Measurements from ENCODE around the gene POLR2E.

The POLR2E gene

DNA sequence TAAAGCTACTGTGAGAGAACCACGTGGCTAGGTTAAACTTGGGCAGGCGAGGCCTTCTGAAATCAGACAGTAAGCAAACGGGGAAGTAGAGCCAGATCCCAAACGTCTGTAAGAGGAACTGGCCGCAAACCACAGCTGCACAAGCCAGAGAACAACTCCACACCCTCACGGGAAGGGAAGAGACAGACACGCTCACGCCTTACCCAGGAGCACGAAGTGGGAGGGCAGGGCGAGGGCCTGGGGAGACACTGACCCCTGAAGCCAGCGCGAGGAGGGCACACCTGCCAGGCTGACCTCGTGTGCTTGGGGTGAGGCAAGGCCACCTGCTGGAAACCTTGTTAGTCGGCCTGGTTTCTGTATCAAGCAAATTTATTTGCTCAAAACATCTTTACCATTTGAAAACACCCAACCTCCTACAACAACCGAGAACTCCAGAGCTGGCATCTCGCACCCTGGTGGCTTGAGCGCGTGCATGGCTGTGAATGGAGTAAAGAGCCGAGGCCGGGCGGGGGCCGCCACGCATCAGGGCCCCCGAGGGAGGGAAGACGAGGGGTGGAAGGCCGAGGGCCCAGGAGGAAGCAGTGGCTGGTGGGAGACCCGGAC, 7.3 kb downstream of the POLR2E start:
- no peak overlapping the region for H3K9ac ChIP-seq (ENCODE audit: low read depth, low read length, poor library complexity, severe bottlenecking)
- no peak overlapping the region for H3K4me2 ChIP-seq (ENCODE audit: low read depth, low read length, poor library complexity, severe bottlenecking)
- TF ChIP-seq, protein P1, sequence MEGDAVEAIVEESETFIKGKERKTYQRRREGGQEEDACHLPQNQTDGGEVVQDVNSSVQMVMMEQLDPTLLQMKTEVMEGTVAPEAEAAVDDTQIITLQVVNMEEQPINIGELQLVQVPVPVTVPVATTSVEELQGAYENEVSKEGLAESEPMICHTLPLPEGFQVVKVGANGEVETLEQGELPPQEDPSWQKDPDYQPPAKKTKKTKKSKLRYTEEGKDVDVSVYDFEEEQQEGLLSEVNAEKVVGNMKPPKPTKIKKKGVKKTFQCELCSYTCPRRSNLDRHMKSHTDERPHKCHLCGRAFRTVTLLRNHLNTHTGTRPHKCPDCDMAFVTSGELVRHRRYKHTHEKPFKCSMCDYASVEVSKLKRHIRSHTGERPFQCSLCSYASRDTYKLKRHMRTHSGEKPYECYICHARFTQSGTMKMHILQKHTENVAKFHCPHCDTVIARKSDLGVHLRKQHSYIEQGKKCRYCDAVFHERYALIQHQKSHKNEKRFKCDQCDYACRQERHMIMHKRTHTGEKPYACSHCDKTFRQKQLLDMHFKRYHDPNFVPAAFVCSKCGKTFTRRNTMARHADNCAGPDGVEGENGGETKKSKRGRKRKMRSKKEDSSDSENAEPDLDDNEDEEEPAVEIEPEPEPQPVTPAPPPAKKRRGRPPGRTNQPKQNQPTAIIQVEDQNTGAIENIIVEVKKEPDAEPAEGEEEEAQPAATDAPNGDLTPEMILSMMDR (conservative IDR thresholded peaks at IDR 0.05; ENCODE audit: low read length), result no peak
- no peak for TF ChIP-seq EZH2phosphoT487 (IDR thresholded peaks at IDR 0.05; ENCODE audit: borderline replicate concordance)

DNA sequence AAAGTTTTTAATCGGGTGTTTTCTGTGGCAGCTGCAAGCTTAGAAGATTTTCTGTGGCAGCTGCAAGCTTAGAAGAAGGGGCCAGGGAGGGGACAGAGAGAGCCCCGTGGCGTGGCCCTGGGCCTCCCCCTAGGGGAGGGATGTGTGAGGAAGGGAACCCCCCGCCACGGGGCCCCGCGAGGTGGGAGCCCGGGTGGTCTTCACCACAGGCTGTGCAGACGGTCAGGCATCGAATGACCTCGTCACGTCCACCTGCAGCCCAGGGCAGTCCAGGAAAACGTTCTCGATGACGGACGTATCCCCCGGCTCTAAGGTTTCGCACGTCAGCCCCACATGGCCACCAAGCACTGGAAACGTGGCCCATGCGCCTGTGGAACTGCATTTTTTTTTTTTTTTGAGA, 8.6 kb downstream of the POLR2E start:
- Histone ChIP-seq H4K20me1 (ENCODE audit: insufficient read depth, low read length, poor library complexity, severe bottlenecking) (peaks cover 6% of the 10 kb centered on the region), H3F3A (ENCODE audit: low read depth) (no peaks in the 10 kb centered on the region), H3K9ac (ENCODE audit: low read depth, low read length, poor library complexity, severe bottlenecking) (no peak overlapping the region), H3K27me3 (ENCODE audit: insufficient read depth, low read length, poor library complexity, severe bottlenecking) (no peaks in the 10 kb centered on the region), H3K4me3 (ENCODE audit: low read length, poor library complexity, severe bottlenecking) (no peak overlapping the region), H3K9me3 (ENCODE audit: insufficient read depth, low read depth, low read length) (no peaks in the 10 kb centered on the region), H3K9me2 (replicated peaks; ENCODE audit: low read depth, low read length) (no peaks in the 10 kb centered on the region), H3K4me1 (ENCODE audit: insufficient read depth, low read length, poor library complexity, severe bottlenecking) (no peaks in the 10 kb centered on the region), H2AFZ (ENCODE audit: low read length) (no peak overlapping the region), H3K4me2 (ENCODE audit: low read depth, low read length, poor library complexity, severe bottlenecking) (no peak overlapping the region), H3K36me3 (ENCODE audit: insufficient read depth, low read length) (peaks cover 50% of the 10 kb centered on the region; the same call in 1 of the 2 replicates), H3K79me2 (ENCODE audit: insufficient read depth, low read length) (peaks cover 6% of the 10 kb centered on the region; the same call in 1 of the 2 replicates)
- TF ChIP-seq, protein P1 (conservative IDR thresholded peaks at IDR 0.05; ENCODE audit: low read length), result no peak
- TF ChIP-seq EZH2phosphoT487 (IDR thresholded peaks at IDR 0.05; ENCODE audit: borderline replicate concordance), result no peak

More for the DNA sequence above, 7.3 kb downstream of the POLR2E start:
- Histone ChIP-seq H3K4me1 (ENCODE audit: insufficient read depth, low read length, poor library complexity, severe bottlenecking) (no peaks in the 10 kb centered on the region), H4K20me1 (ENCODE audit: insufficient read depth, low read length, poor library complexity, severe bottlenecking) (peaks cover under 1% of the 10 kb centered on the region), H3K4me3 (ENCODE audit: low read length, poor library complexity, severe bottlenecking) (no peak overlapping the region), H3K9me3 (ENCODE audit: insufficient read depth, low read depth, low read length) (no peaks in the 10 kb centered on the region), H3F3A (ENCODE audit: low read depth) (no peaks in the 10 kb centered on the region), H3K36me3 (ENCODE audit: insufficient read depth, low read length) (peaks cover 56% of the 10 kb centered on the region; the same call in 1 of the 2 replicates), H3K79me2 (ENCODE audit: insufficient read depth, low read length) (peaks cover 16% of the 10 kb centered on the region), H3K9me2 (replicated peaks; ENCODE audit: low read depth, low read length) (no peaks in the 10 kb centered on the region), H2AFZ (ENCODE audit: low read length) (no peak overlapping the region), H3K27me3 (ENCODE audit: insufficient read depth, low read length, poor library complexity, severe bottlenecking) (no peaks in the 10 kb centered on the region)

DNA sequence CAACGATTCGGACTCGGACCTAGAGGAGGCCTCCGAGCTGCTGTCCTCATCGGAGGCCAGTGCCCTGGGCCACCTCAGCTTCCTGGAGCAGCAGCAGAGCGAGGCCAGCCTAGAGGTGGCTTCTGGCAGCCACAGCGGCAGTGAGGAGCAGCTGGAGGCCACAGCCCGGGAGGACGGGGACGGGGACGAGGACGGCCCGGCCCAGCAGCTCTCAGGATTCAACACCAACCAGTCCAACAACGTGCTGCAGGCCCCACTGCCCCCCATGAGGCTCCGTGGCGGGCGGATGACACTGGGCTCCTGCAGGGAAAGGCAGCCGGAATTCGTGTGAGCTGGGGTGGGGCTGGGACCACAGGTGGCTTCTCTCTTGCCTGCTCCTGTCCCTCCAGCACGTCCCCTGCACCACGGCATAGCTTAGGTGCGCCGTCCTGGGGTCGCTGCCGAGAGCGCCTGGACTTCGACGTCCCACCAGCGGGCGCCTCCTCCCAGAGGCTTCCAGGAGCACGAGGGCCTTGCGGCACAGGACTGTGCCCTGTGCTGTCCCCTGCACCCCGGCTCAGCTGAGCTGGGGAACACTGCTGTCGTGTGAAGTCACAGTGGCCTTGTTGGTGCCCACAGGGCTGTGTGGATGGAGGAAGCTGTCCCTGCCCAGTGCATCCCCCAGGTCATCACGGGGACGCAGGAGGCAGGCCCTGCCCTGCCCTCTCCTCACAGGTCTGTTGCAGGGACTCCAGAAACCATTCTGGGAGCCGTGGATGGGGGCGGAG, 9.3 kb downstream of the POLR2E start:
- no peak for TF ChIP-seq EZH2phosphoT487 (IDR thresholded peaks at IDR 0.05; ENCODE audit: borderline replicate concordance)
- TF ChIP-seq, protein P1 (conservative IDR thresholded peaks at IDR 0.05; ENCODE audit: low read length), result no peak
- Histone ChIP-seq H3K4me1 (ENCODE audit: insufficient read depth, low read length, poor library complexity, severe bottlenecking) (no peaks in the 10 kb centered on the region), H3F3A (ENCODE audit: low read depth) (no peaks in the 10 kb centered on the region), H3K79me2 (ENCODE audit: insufficient read depth, low read length) (no peaks in the 10 kb centered on the region), H3K27me3 (ENCODE audit: insufficient read depth, low read length, poor library complexity, severe bottlenecking) (no peaks in the 10 kb centered on the region), H4K20me1 (ENCODE audit: insufficient read depth, low read length, poor library complexity, severe bottlenecking) (peaks cover 6% of the 10 kb centered on the region), H3K9me2 (replicated peaks; ENCODE audit: low read depth, low read length) (no peaks in the 10 kb centered on the region), H3K36me3 (ENCODE audit: insufficient read depth, low read length) (peaks cover 45% of the 10 kb centered on the region; the same call in 1 of the 2 replicates), H3K4me3 (ENCODE audit: low read length, poor library complexity, severe bottlenecking) (no peak overlapping the region), H3K4me2 (ENCODE audit: low read depth, low read length, poor library complexity, severe bottlenecking) (no peak overlapping the region), H2AFZ (ENCODE audit: low read length) (no peak overlapping the region), H3K9me3 (ENCODE audit: insufficient read depth, low read depth, low read length) (no peaks in the 10 kb centered on the region), H3K9ac (ENCODE audit: low read depth, low read length, poor library complexity, severe bottlenecking) (no peak overlapping the region)

Data from Loucy (cell line).